H1 (cell line): ENCODE data around the gene APOC3. TPM values are rescaled to one million over a fixed set of nuclear protein-coding genes. Genes with fewer than 3 reads are reported as not detected.

Experiments
- CTCF ChIA-PET: fragments of 300-600 bp; sonication (Branson Sonifier 250); formaldehyde crosslinking; loops from one replicate; lab custom pipeline; 2021; ENCODE audit not compliant: partially characterized antibody; lab: Charles Lee
- POLR2A ChIA-PET: fragments of 300-600 bp; sonication (Branson Sonifier 250); formaldehyde crosslinking; loops from one replicate; lab custom pipeline; 2021; ENCODE audit warnings: inconsistent platforms; ENCODE audit not compliant: partially characterized antibody; lab: Charles Lee
- DNase-seq, 2 experiments: peaks; one replicate each; pipeline versions ENCODE4 v3.0.0 to v3.0.0-alpha.2; 2010 to 2022; ENCODE audit warnings: low spot score in 2 of 2, low read depth in 1 of 2, mixed read lengths in 1 of 2
- FAIRE-seq: peaks from 2 replicates; lab custom pipeline; 2011; peaks lifted over from hg19 to GRCh38; lab: Jason Lieb, UNC
- H2AFZ ChIP-seq: 2 replicates; pipeline ENCODE4 v1.8.1; 2012; ENCODE audit warnings: low read length, inconsistent platforms
- H2AK5ac ChIP-seq: 2 replicates; pipeline ENCODE4 v1.6.1; 2013; ENCODE audit warnings: low read depth, low read length
- H2BK120ac ChIP-seq: replicated peaks from 2 replicates; pipeline ENCODE3; 2013; ENCODE audit warnings: low read depth, low read length, inconsistent platforms
- H2BK12ac ChIP-seq: 2 replicates; pipeline ENCODE4 v1.6.1; 2013; ENCODE audit warnings: low read depth, low read length
- H2BK15ac ChIP-seq: 2 replicates; pipeline ENCODE4 v1.6.1; 2013; ENCODE audit warnings: low read length
- H2BK20ac ChIP-seq: 2 replicates; pipeline ENCODE4 v1.6.1; 2013; ENCODE audit warnings: low read length
- H2BK5ac ChIP-seq: 2 replicates; pipeline ENCODE4 v1.6.1; 2013; ENCODE audit warnings: low read depth, low read length
- H3K14ac ChIP-seq: 2 replicates; pipeline ENCODE4 v1.6.1; 2013; ENCODE audit warnings: inconsistent platforms; ENCODE audit not compliant: insufficient read length
- H3K18ac ChIP-seq: 2 replicates; pipeline ENCODE4 v1.6.1; 2013; ENCODE audit warnings: low read length; ENCODE audit errors: extremely low read depth
- H3K23ac ChIP-seq: 2 replicates; pipeline ENCODE4 v1.6.1; 2013; ENCODE audit warnings: inconsistent platforms; ENCODE audit not compliant: insufficient read length
- H3K23me2 ChIP-seq: 2 replicates; pipeline ENCODE4 v1.6.1; 2013; ENCODE audit warnings: low read depth, low read length
- H3K27ac ChIP-seq: 2 replicates; pipeline ENCODE4 v1.6.1; 2011; ENCODE audit warnings: low read depth, low read length, inconsistent platforms
- H3K27me3 ChIP-seq, 4 experiments: replicated peaks in 1 of 4; 1 replicate in 1 of 4; 2 replicates in 3 of 4; pipeline versions ENCODE4 v1.6.1 to v1.8.1; 2011 to 2013; ENCODE audit warnings: low read length in 3 of 4, mild to moderate bottlenecking in 3 of 4, inconsistent platforms in 2 of 4, mixed read lengths in 2 of 4, moderate library complexity in 1 of 4; ENCODE audit not compliant: control insufficient read depth in 3 of 4, insufficient read depth in 3 of 4; ENCODE audit errors: extremely low read depth in 1 of 4
- H3K36me3 ChIP-seq, 4 experiments: 2 replicates each; pipeline versions ENCODE4 v1.6.1 to v1.8.1; 2011 to 2013; ENCODE audit warnings: mild to moderate bottlenecking in 4 of 4, low read length in 3 of 4, moderate library complexity in 2 of 4, control low read depth in 1 of 4, inconsistent platforms in 1 of 4; ENCODE audit not compliant: insufficient read depth in 4 of 4, control insufficient read depth in 2 of 4
- H3K4ac ChIP-seq: replicated peaks from 2 replicates; pipeline ENCODE3; 2013; ENCODE audit warnings: low read length, low read depth, mixed read lengths, inconsistent platforms; ENCODE audit not compliant: insufficient read length
- H3K4me1 ChIP-seq, 4 experiments: replicated peaks in 1 of 4; 1 replicate in 1 of 4; 2 replicates in 3 of 4; pipeline versions ENCODE4 v1.6.1 to v1.8.1; 2011 to 2013; ENCODE audit warnings: low read length in 3 of 4, inconsistent platforms in 2 of 4, mixed read lengths in 1 of 4; ENCODE audit not compliant: insufficient read depth in 4 of 4, control insufficient read depth in 3 of 4
- H3K4me2 ChIP-seq, 2 experiments: 2 replicates each; pipeline versions ENCODE4 v1.6.1 to v1.8.1; 2011 to 2013; ENCODE audit warnings: low read depth in 2 of 2, low read length in 2 of 2, control low read depth in 1 of 2, inconsistent platforms in 1 of 2, mild to moderate bottlenecking in 1 of 2; ENCODE audit not compliant: insufficient read depth in 1 of 2
- H3K4me3 ChIP-seq, 4 experiments: fragments of 200-600, 300-600 bp in 1 of 4; sonication (generic), shearing (Covaris generic), sonication (Bioruptor Twin) in 1 of 4; 2 replicates each; pipeline versions ENCODE4 v1.5.1 to v1.8.1; 2011 to 2016; ENCODE audit warnings: low read length in 4 of 4, low read depth in 3 of 4, control low read depth in 2 of 4, inconsistent platforms in 2 of 4, mild to moderate bottlenecking in 2 of 4, mixed read lengths in 1 of 4, moderate library complexity in 1 of 4; ENCODE audit not compliant: insufficient read depth in 2 of 4; ENCODE audit errors: extremely low read depth in 1 of 4
- H3K56ac ChIP-seq: replicated peaks from 2 replicates; pipeline ENCODE3; 2013; ENCODE audit warnings: low read depth, mild to moderate bottlenecking, mixed read lengths, low read length, inconsistent platforms; ENCODE audit not compliant: insufficient read length
- H3K79me1 ChIP-seq: 2 replicates; pipeline ENCODE4 v1.6.1; 2013; ENCODE audit warnings: low read depth, low read length, control low read depth
- H3K79me2 ChIP-seq, 2 experiments: 2 replicates each; pipeline versions ENCODE4 v1.6.1 to v1.8.1; 2012 to 2013; ENCODE audit warnings: low read length in 2 of 2, mild to moderate bottlenecking in 2 of 2, inconsistent platforms in 1 of 2; ENCODE audit not compliant: insufficient read depth in 2 of 2, control insufficient read depth in 1 of 2
- H3K9ac ChIP-seq, 4 experiments: replicated peaks in 1 of 4; 1 replicate in 1 of 4; 2 replicates in 3 of 4; pipeline versions ENCODE4 v1.6.1 to v1.8.1; 2011 to 2013; ENCODE audit warnings: low read depth in 3 of 4, low read length in 3 of 4, control low read depth in 2 of 4, mild to moderate bottlenecking in 2 of 4, moderate library complexity in 2 of 4, inconsistent platforms in 1 of 4; ENCODE audit errors: extremely low read depth in 1 of 4
- H3K9me3 ChIP-seq, 2 experiments: 2 replicates each; pipeline versions ENCODE4 v1.6.1 to v1.8.1; 2012 to 2013; ENCODE audit warnings: mild to moderate bottlenecking in 2 of 2, moderate library complexity in 2 of 2, control low read depth in 1 of 2, inconsistent platforms in 1 of 2, low read depth in 1 of 2, low read length in 1 of 2, mixed read lengths in 1 of 2; ENCODE audit not compliant: insufficient read depth in 2 of 2
- H4K20me1 ChIP-seq, 2 experiments: replicated peaks in 1 of 2; 2 replicates each; pipeline versions ENCODE3 to v1.8.1; 2011 to 2013; ENCODE audit warnings: inconsistent platforms in 2 of 2, low read length in 2 of 2, mild to moderate bottlenecking in 1 of 2; ENCODE audit not compliant: insufficient read depth in 2 of 2, control insufficient read depth in 1 of 2
- H4K5ac ChIP-seq: 2 replicates; pipeline ENCODE4 v1.6.1; 2013; ENCODE audit warnings: low read length, low read depth, mixed read lengths, inconsistent platforms; ENCODE audit not compliant: insufficient read length
- H4K8ac ChIP-seq: 2 replicates; pipeline ENCODE4 v1.8.0; 2013; ENCODE audit warnings: mild to moderate bottlenecking, moderate library complexity, low read length, inconsistent platforms; ENCODE audit not compliant: insufficient read depth; ENCODE audit errors: extremely low read depth
- H4K91ac ChIP-seq: replicated peaks from 2 replicates; pipeline ENCODE3; 2013; ENCODE audit warnings: low read length, mixed read lengths, inconsistent platforms; ENCODE audit not compliant: insufficient read length
- ASH2L ChIP-seq: fragments of 200-600, 300-600 bp; sonication (generic); IDR thresholded peaks from one replicate; pipeline ENCODE4 v1.7.1; 2017; ENCODE audit warnings: low read length
- MAFK ChIP-seq: IDR thresholded peaks from 2 replicates; pipeline ENCODE4 v1.6.1; 2012; ENCODE audit warnings: low read depth, mild to moderate bottlenecking, improper control_type of control experiment, low read length
- WGBS, 2 experiments: shearing (Covaris generic) in 1 of 2; methylation state at CpG; one replicate each; pipeline versions ENCODE4 v1.1.6 to v1.1.7; 2013 to 2015; ENCODE audit warnings: low lambda C conversion rate in 2 of 2, mixed read lengths in 2 of 2, inconsistent platforms in 1 of 2, low coverage in 1 of 2, missing lambda C conversion rate in 1 of 2; ENCODE audit not compliant: insufficient replicate concordance in 2 of 2, insufficient coverage in 1 of 2, insufficient read length in 1 of 2; ENCODE audit errors: extremely low coverage in 1 of 2, missing lambda C conversion rate in 1 of 2; 5-methylcytosine and 5-hydroxymethylcytosine counted together
- polyA plus RNA-seq, 7 experiments: library from polyadenylated mRNA; depleted of rRNA in 3 of 7; stranded (reverse) in 5 of 7; unstranded in 2 of 7; fragments of >200 nt in 5 of 7; fragments of 200-250 nt in 2 of 7; gene quantifications; 1 replicate in 5 of 7; 2 replicates in 1 of 7; 4 replicates in 1 of 7; pipeline versions ENCODE4 v1.2.1 to v1.2.3, GENCODE V29; 2011 to 2013; ENCODE audit warnings: missing spikeins in 2 of 7, mixed read lengths in 2 of 7
- total RNA-seq: library from RNA; stranded (reverse); fragmentation: NEBNext Ultra II Directional; extraction: Animal tissue kit (Norgen Biotek cat#: 25700); gene quantifications from 2 replicates; pipeline ENCODE4 v1.2.1, GENCODE V29; 2021

The APOC3 gene
- total and polyA plus RNA-seq, 2 of the 8 experiments (the other 6 are each of a cell fraction or from before 2014, with no cell fraction given): not detected

GRCh38 chr11:116825434-116825833, 4.3 kb upstream of the APOC3 start:
- Histone ChIP-seq H2BK15ac (no peak overlapping the region), H3K23me2 (no peaks in the 10 kb centered on the region), H3K27ac (no peak overlapping the region), H4K91ac (no peak overlapping the region), H3K18ac (no peak overlapping the region), H3K9ac (no peak overlapping the region), H2BK12ac (no peak overlapping the region), H4K8ac (no peak overlapping the region), H3K79me1 (no peaks in the 10 kb centered on the region), H3K4me2 (no peak overlapping the region), H2BK20ac (no peak overlapping the region), H4K5ac (no peak overlapping the region), H2BK120ac (no peak overlapping the region), H4K20me1 (no peaks in the 10 kb centered on the region), H3K4me1 (no peaks in the 10 kb centered on the region), H3K4me3 (no peak overlapping the region), H3K9me3 (no peaks in the 10 kb centered on the region), H3K23ac (no peak overlapping the region), H3K27me3 (no peaks in the 10 kb centered on the region), H2BK5ac (no peak overlapping the region), H2AFZ (no peak overlapping the region), H3K36me3 (no peaks in the 10 kb centered on the region), H3K56ac (no peak overlapping the region), H3K14ac (no peak overlapping the region), H2AK5ac (no peak overlapping the region), H3K79me2 (no peaks in the 10 kb centered on the region), H3K4ac (no peak overlapping the region)
- POLR2A ChIA-PET: no interaction called here
- CTCF ChIA-PET: interaction anchor here (1.0 to 6.9 kb wide), 4 partner anchors 10 to 71 kb away, joined by 3 to 60 read pairs (median 30); partner anchors contain the start of genes APOA1, APOA5 and ZPR1
- no peak for TF ChIP-seq MAFK
- no peak for TF ChIP-seq ASH2L
- WGBS, 2 experiments: 79% methylated on average over 5 of the region's 5 CpGs; no CpG with 5 or more reads in 1 of the 2 experiments
- no peak for DNase-seq
- no peak for FAIRE-seq
